ENCODE data around the gene PRELP.

DNA sequence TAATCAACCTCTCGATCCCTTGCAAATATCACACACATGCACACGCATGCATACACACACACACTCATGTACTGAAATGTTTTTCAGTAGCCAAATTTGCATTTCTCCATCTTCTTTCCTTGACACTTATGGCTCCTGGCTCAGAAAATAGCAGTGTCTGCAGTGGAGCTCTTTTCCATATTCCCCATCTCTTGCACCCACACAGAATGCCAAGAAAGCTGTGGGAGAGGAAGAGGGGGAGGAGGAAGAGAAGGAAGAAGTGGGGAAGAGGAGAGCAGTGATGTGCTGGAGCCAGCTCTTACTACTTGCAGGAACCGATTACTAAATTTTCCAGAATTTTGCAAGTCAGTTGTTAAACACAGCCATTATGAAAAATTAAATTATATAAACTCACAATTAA is 28.2 kb downstream of the PRELP start:
- TF ChIP-seq, protein P1, sequence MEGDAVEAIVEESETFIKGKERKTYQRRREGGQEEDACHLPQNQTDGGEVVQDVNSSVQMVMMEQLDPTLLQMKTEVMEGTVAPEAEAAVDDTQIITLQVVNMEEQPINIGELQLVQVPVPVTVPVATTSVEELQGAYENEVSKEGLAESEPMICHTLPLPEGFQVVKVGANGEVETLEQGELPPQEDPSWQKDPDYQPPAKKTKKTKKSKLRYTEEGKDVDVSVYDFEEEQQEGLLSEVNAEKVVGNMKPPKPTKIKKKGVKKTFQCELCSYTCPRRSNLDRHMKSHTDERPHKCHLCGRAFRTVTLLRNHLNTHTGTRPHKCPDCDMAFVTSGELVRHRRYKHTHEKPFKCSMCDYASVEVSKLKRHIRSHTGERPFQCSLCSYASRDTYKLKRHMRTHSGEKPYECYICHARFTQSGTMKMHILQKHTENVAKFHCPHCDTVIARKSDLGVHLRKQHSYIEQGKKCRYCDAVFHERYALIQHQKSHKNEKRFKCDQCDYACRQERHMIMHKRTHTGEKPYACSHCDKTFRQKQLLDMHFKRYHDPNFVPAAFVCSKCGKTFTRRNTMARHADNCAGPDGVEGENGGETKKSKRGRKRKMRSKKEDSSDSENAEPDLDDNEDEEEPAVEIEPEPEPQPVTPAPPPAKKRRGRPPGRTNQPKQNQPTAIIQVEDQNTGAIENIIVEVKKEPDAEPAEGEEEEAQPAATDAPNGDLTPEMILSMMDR (IDR thresholded peaks at IDR 0.05; ENCODE audit: insufficient read depth, low read depth, low read length) = no peak
- TF ChIP-seq EZH2 (IDR thresholded peaks at IDR 0.05; ENCODE audit: insufficient read depth, low read length) = no peak

All from astrocyte (in vitro differentiated cells and primary cell).